GM19025 (cell line): ENCODE results near the gene HK3.
"Not testable (repeated sequence)": the region's sequence is repeated elsewhere in the genome, so short reads cannot be mapped to it uniquely, and the experiment has no call there.

Experiments used
- ATAC-seq: cut with Tn5 transposase; IDR thresholded peaks from one replicate; pipeline ENCODE4 v1.9.1; 2021; ENCODE audit warnings: mild to moderate bottlenecking, low read depth, moderate library complexity; ENCODE audit not compliant: unreplicated experiment

HK3 gene

GRCh38 chr5:176870644-176871043, 28.5 kb downstream of the HK3 start:
- ATAC-seq: not testable (repeated sequence)

DNA sequence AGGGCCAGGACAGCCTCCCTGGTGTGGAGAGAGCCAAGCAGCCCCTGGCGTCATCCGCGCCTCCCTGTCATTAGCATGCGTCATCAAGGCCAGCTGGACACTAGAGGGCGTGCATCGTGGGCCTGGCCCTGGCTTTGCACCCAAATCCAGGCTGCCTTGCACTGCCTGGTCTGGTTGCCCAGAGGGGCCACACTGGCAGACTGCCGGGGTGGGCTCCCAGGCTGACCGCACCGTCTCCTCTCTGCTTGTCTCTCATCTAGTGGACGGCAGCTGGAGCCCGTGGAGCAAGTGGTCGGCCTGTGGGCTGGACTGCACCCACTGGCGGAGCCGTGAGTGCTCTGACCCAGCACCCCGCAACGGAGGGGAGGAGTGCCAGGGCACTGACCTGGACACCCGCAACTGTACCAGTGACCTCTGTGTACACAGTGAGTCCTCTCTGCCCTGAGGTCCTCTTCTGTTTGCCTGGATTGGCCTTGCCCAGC, 29.0 kb downstream of the HK3 start:
- ATAC-seq: no peak

DNA sequence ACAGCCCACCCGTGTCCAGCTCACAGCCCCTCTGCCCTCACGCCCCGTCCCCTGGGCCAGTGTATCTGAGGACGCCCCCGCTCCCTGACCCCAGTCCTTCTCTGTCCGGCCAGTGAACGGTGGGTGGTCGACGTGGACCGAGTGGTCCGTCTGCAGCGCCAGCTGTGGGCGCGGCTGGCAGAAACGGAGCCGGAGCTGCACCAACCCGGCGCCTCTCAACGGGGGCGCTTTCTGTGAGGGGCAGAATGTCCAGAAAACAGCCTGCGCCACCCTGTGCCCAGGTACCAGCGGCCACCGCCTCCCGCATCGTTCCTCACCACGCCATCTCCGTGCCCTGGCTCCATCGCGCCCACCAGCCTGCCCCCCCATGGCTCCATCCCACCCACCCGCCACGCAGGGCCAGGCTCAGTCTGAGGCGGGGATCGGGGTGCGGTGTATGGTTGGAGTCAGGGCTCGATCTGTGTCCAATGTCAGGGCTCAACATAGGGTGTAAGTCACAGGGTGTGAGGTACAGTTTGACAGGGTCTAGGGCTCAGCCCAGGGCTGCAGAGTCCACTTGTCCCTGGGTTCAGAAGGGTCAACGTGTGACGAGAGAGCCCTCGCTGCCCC, 29.5 kb downstream of the HK3 start:
- ATAC-seq: no peak

DNA sequence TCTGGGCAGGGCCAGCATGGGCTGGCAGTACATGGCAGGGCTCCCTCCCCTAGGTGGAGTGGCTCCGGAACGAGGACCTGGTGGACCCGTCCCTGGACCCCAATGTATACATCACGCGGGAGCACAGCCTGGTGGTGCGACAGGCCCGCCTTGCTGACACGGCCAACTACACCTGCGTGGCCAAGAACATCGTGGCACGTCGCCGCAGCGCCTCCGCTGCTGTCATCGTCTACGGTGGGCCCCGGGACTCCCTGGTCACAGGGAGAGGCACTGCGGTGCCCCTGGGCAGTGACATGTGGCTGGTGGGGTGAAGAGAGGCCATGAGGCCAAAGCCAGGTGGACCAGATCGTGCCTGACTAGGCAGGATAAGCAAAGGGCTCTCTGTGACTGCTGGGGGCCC, 30.4 kb downstream of the HK3 start:
- ATAC-seq: no peak

DNA sequence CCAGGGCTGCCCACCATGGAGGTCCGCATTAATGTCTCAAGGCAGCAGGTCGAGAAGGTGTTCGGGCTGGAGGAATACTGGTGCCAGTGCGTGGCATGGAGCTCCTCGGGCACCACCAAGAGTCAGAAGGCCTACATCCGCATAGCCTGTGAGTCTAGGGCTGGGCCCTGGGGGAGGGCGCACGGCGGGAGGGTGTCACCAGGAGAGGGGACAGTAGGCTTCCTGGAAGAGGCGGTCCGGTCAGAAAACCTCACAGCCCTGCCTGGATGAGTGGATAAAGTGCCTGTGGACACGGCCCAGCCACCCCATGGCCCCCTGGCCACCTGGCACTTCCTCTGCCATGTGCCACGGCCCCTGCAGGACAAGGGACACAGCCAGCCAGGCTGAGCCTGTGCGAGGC, 31.0 kb downstream of the HK3 start:
- ATAC-seq: no peak

DNA sequence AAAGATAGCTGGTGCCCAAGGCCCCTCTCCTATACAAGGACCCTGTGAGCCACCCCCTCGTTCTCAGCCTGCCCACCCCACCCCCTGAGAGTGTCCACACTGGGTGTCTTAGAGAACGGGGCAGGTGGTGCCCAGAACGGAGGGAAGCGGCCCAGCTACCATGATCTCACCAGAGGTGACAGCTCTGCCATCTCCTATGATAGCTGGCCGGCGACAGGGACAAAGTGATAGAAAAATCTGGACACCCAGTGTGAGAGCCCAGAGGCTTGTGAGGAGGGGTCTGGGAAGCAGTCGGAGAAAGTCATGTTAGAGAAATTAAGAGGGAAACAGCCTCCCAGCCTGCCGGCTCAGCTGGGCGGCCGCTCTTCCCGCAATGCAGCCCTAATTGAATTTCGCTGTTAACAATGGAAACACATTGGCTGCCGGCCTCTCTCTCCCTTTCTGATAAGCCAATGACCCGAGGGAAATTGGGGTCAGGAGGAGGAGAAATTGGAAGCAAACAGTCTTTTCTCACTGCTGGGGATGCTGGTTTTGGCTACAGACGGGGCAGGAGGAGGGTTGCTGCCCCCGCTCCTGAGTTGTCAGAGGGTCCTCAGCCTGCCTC, 32.3 kb downstream of the HK3 start:
- no peak for ATAC-seq

GRCh38 chr5:176865964-176866363, 33.2 kb downstream of the HK3 start:
- ATAC-seq: no peak

- ATAC-seq: no peak
Measured at GRCh38 chr5:176864755-176865154, 34.4 kb downstream of the HK3 start.

- ATAC-seq: no peak
Measured at GRCh38 chr5:176863765-176864098, 35.4 kb downstream of the HK3 start.

GRCh38 chr5:176863041-176863764, 35.9 kb downstream of the HK3 start:
- no peak for ATAC-seq

GRCh38 chr5:176862330-176862995, 36.7 kb downstream of the HK3 start:
- no peak for ATAC-seq

DNA sequence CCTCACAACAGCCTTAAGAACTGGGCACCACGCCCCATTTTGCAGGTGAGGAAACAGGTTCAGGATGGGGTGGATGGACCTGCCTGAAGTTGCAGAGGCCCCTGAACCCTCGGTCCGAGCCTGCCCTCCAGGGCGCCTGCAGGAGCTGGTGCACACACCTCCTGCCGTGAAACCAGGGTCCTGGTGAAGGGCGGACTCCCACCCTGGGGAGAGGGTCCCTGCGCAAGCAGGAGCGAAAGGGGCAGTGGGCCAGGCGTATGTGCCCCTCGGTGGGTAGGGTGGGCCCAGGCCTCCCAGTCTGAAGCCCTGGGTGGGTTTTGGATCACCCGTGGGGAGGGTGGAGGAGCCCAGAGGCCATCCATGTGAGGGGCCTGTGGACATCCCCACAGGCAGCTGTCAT, 37.9 kb downstream of the HK3 start:
- no peak for ATAC-seq

DNA sequence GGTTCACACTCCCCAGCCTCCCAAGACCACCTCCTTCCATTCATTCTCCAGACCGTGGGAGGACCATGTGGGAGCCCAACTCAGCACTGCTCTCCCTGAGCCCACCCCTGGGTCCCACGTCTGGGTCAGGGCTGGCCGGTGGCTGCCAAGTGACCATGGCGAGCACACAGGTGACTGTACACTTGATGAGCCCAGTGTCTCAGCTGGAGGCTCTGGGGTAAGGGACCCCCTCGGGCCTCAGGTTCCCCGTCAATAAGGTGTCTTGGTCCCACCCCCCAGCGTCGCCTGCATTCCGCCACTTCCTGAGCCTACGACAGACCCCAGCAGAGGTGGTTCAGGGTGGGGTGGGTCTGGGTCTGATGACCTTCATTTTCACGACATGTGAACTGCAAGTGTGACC, 38.8 kb downstream of the HK3 start:
- ATAC-seq: no peak

- no peak for ATAC-seq
Measured at GRCh38 chr5:176859916-176860315, 39.2 kb downstream of the HK3 start.

GRCh38 chr5:176857894-176858273, 41.3 kb downstream of the HK3 start:
- no peak for ATAC-seq

- no peak for ATAC-seq
Measured at GRCh38 chr5:176857216-176857893, 41.8 kb downstream of the HK3 start.

GRCh38 chr5:176856746-176857145, 42.4 kb downstream of the HK3 start:
- no peak for ATAC-seq

DNA sequence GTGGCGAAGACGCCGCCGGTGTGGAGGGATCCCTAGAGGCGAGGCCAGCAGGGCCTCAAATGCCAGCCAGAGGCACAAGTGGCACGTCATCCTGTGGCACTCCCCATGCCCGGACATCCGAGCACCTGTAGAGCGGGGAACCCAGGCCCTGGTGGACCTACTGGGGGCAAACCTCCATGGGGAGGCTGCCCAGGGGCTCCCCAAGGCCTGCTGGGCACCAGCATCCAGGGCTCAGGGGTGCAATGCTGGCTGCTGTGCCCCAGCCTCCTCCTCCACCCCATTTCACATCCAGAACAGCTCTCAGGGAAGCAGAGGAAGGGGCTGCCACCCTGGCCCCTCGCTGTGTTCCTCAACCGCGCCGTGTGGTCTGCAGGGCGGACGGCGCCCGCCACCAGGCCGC, 43.5 kb downstream of the HK3 start:
- no peak for ATAC-seq

- ATAC-seq: no peak
Measured at GRCh38 chr5:176854164-176854563, 45.0 kb downstream of the HK3 start.

DNA sequence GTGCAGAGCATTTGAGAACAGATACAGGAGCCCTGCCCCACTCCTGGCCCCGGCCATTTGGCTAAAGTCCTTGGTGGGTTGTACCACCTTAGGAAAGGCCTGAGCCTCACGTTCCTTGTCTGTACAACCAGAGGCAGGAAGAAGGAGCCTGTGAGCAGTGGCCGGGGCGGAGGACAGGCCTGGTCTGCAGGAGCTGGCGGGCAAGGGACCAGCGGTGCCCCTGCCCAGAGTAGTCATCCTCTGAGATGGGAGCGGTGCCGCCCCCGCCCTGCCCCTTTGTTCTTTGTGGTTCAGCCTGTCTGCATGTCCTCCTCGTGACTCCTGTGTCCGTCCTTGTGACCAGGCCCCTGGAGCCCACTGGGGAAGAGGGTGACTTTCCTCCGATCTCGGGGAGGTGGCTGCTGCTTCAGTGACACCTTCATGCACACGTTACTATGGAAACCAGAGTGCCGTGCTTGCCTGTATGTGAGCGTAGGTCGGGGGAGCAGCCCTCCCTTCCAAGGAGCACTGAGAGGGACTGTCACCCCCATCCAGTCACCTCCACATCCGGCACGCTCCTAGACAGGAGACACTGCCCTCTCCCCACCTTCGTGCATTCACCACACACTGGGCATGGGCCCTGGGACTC, 45.9 kb downstream of the HK3 start:
- ATAC-seq: no peak
